Adrenal gland (tissue), 5 donors: ENCODE measurements around the gene LMF1.

Experiments
- POLR2A ChIP-seq, 2 donors: fragments of 450-650 bp; IDR thresholded peaks; one replicate each; pipeline ENCODE4 v1.6.1; 2017; ENCODE audit warnings: antibody characterized with exemption in 2 of 2, mild to moderate bottlenecking in 2 of 2, moderate library complexity in 1 of 2
- TF ChIP-seq, protein P1 (sequence below), 6 experiments: fragments of 450-650 bp in 4 of 6; fragments of 200-600 bp in 2 of 6; sonication (generic) in 1 of 6; IDR thresholded peaks; 1 replicate in 5 of 6; 2 replicates in 1 of 6; pipeline versions ENCODE4 v1.5.1 to v1.8.0; 2016 to 2021; ENCODE audit warnings: antibody characterized with exemption in 6 of 6, mild to moderate bottlenecking in 2 of 6, moderate library complexity in 1 of 6
- donor health status: DM: no; HTN: no; CAD: no.

DNA sequence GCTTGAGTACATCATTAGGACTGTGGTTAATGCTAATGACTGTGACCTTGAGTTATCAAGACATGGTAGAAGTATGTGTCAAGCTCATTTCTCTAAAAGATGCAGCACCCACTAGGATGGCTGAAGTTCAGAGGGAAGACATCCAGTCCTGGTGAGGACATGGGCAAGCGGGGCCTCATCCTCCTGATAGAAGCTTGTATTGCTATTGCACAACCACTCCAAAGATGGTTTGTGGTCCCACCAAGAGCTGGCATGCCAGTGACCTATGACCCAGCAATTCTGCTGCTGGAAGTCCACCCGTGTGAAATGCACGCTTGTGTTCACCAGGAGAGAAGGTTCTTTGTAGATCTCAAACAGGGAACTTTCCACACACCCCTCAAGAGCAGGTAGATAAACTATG lies 25.0 kb upstream of the LMF1 start:
- TF ChIP-seq POLR2A (IDR thresholded peaks at IDR 0.05) = no peak
- TF ChIP-seq, protein P1, sequence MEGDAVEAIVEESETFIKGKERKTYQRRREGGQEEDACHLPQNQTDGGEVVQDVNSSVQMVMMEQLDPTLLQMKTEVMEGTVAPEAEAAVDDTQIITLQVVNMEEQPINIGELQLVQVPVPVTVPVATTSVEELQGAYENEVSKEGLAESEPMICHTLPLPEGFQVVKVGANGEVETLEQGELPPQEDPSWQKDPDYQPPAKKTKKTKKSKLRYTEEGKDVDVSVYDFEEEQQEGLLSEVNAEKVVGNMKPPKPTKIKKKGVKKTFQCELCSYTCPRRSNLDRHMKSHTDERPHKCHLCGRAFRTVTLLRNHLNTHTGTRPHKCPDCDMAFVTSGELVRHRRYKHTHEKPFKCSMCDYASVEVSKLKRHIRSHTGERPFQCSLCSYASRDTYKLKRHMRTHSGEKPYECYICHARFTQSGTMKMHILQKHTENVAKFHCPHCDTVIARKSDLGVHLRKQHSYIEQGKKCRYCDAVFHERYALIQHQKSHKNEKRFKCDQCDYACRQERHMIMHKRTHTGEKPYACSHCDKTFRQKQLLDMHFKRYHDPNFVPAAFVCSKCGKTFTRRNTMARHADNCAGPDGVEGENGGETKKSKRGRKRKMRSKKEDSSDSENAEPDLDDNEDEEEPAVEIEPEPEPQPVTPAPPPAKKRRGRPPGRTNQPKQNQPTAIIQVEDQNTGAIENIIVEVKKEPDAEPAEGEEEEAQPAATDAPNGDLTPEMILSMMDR (IDR thresholded peaks at IDR 0.05) = no peak
